ENCODE measurements around the gene ZFAND3. TPM values are rescaled to one million over a fixed set of nuclear protein-coding genes. Genes with fewer than 3 reads are reported as not detected.

Gene ZFAND3
- total RNA-seq, 4 donors from 2014 or later: 30.5 to 57.4 (median 53.3) TPM

- TF ChIP-seq CTCF (IDR thresholded peaks at IDR 0.05) (no peak), POLR2A (IDR thresholded peaks at IDR 0.05) (no peak)
- Histone ChIP-seq H3K4me3 (no peak overlapping the region), H3K9me3 (no peaks in the 10 kb centered on the region), H3K27me3 (no peaks in the 10 kb centered on the region), H3K27ac (no peak overlapping the region), H3K36me3 (no peaks in the 10 kb centered on the region), H3K4me1 (peaks cover 0 to 5% (median 2%) of the 10 kb centered on the region in 4 donors)
- DNase-seq: no peak
These were observed 27.0 kb upstream of the ZFAND3 start for GRCh38 chr6:37792457-37793033.

- DNase-seq: no peak
These were observed 26.5 kb upstream of the ZFAND3 start for GRCh38 chr6:37793067-37793466.

GRCh38 chr6:37794825-37795224, 24.7 kb upstream of the ZFAND3 start:
- H3K27ac ChIP-seq: no peak overlapping the region
- no peak for TF ChIP-seq POLR2A (IDR thresholded peaks at IDR 0.05)
- TF ChIP-seq CTCF (IDR thresholded peaks at IDR 0.05): no peak
- no peak overlapping the region for H3K4me3 ChIP-seq
- peaks cover 0 to 14% (median 3%) of the 10 kb centered on the region in 4 donors for H3K4me1 ChIP-seq
- no peaks in the 10 kb centered on the region for H3K9me3 ChIP-seq
- no peaks in the 10 kb centered on the region for H3K36me3 ChIP-seq
- DNase-seq: no peak
- no peaks in the 10 kb centered on the region for H3K27me3 ChIP-seq

More at GRCh38 chr6:37793067-37793466, 26.5 kb upstream of the ZFAND3 start:
- no peak overlapping the region for H3K27ac ChIP-seq
- H3K4me3 ChIP-seq: no peak overlapping the region
- H3K4me1 ChIP-seq: peaks cover 0 to 5% (median 2%) of the 10 kb centered on the region in 4 donors
- H3K9me3 ChIP-seq: no peaks in the 10 kb centered on the region
- no peaks in the 10 kb centered on the region for H3K36me3 ChIP-seq
- H3K27me3 ChIP-seq: no peaks in the 10 kb centered on the region
- TF ChIP-seq POLR2A (IDR thresholded peaks at IDR 0.05) (no peak), CTCF (IDR thresholded peaks at IDR 0.05) (no peak)

GRCh38 chr6:37798436-37799262, 20.9 kb upstream of the ZFAND3 start:
- TF ChIP-seq POLR2A (IDR thresholded peaks at IDR 0.05): no peak
- TF ChIP-seq CTCF (IDR thresholded peaks at IDR 0.05): no peak
- DNase-seq: no peak
- Histone ChIP-seq H3K4me1 (peaks cover 0 to 10% (median 0%) of the 10 kb centered on the region in 4 donors), H3K4me3 (no peak overlapping the region), H3K9me3 (no peaks in the 10 kb centered on the region), H3K36me3 (no peaks in the 10 kb centered on the region), H3K27me3 (no peaks in the 10 kb centered on the region), H3K27ac (peak overlapping the region in 1 of 4 donors; percentile 46)

- peak in 1 of 3 donors; percentile 65 for DNase-seq
- Histone ChIP-seq H3K27ac (peak overlapping the region in 1 of 4 donors; percentile 46), H3K9me3 (no peaks in the 10 kb centered on the region), H3K36me3 (no peaks in the 10 kb centered on the region), H3K27me3 (no peaks in the 10 kb centered on the region), H3K4me3 (no peak overlapping the region), H3K4me1 (peaks cover 0 to 10% (median 0%) of the 10 kb centered on the region in 4 donors)
- TF ChIP-seq CTCF (IDR thresholded peaks at IDR 0.05): no peak
- TF ChIP-seq POLR2A (IDR thresholded peaks at IDR 0.05): no peak
These were observed 20.3 kb upstream of the ZFAND3 start for GRCh38 chr6:37799263-37799644.

All from Peyer's patch (tissue), 4 donors.